ENCODE data around the gene LDAF1.
"Not testable (repeated sequence)": the region's sequence is repeated elsewhere in the genome, so short reads cannot be mapped to it uniquely, and the experiment has no call there.

LDAF1 gene

DNA sequence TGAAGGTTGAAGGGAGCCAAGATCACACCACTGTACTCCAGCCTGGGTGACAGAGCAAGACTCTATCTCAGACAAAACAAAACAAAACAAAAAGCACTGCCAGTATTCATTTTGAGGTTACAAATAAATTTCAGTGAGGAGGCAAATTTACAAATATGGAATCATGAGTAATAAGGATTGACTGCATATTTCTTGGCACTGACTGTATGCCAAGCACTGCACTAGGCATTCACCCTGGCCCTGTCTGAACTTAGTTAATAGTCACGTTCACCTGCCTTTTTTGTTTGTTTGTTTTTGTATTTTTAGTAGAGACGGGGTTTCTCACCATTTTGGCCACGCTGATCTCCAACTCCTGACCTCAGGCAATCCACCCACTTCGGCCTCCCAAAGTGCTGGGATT, 5.1 kb downstream of the LDAF1 start:
- DNase-seq (ENCODE audit: low read depth in 2 of 2), result peak in 1 of 2 donors; percentile 37
- TF ChIP-seq, protein P1, sequence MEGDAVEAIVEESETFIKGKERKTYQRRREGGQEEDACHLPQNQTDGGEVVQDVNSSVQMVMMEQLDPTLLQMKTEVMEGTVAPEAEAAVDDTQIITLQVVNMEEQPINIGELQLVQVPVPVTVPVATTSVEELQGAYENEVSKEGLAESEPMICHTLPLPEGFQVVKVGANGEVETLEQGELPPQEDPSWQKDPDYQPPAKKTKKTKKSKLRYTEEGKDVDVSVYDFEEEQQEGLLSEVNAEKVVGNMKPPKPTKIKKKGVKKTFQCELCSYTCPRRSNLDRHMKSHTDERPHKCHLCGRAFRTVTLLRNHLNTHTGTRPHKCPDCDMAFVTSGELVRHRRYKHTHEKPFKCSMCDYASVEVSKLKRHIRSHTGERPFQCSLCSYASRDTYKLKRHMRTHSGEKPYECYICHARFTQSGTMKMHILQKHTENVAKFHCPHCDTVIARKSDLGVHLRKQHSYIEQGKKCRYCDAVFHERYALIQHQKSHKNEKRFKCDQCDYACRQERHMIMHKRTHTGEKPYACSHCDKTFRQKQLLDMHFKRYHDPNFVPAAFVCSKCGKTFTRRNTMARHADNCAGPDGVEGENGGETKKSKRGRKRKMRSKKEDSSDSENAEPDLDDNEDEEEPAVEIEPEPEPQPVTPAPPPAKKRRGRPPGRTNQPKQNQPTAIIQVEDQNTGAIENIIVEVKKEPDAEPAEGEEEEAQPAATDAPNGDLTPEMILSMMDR (IDR thresholded peaks at IDR 0.05; ENCODE audit: low read depth, low read length), result no peak
- H3K4me3 ChIP-seq (replicated peaks in 1 of 2; ENCODE audit: low read depth in 2 of 2, low read length in 2 of 2), result no peak overlapping the region

DNA sequence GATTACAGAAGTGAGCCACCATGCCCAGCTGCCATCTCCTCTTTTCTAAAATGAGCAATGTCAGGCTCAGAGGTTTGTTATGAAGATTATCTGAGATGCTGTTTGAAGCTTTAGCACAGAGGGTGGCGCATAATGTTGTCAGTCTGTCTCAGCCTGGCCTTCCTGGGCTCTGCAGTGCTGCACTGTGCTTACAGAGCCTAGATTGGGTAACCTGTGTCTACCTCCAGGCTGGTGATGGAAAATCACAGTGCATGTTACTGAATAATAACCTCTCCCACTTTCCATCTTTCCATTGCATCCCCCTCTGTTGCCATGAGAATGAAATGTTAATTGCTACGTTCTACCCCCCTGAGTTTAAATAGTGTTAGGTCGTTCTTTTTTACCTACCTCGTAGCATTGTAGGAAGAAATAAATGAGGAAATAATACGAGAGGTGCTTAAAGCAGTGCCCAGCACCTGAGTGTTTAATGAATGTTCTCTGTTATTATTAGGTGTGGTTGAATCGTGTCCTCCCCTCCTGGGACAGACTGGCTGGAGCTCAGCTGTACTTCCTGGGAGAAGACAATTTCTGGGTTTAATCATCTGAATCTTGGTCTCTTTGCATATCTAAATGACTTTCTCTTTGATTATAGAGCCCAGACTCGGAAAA, 6.2 kb downstream of the LDAF1 start:
- H3K4me3 ChIP-seq (replicated peaks in 1 of 2; ENCODE audit: low read depth in 2 of 2, low read length in 2 of 2), result no peak overlapping the region
- TF ChIP-seq, protein P1 (IDR thresholded peaks at IDR 0.05; ENCODE audit: low read depth, low read length), result no peak
- no peak for DNase-seq (ENCODE audit: low read depth in 2 of 2)

DNA sequence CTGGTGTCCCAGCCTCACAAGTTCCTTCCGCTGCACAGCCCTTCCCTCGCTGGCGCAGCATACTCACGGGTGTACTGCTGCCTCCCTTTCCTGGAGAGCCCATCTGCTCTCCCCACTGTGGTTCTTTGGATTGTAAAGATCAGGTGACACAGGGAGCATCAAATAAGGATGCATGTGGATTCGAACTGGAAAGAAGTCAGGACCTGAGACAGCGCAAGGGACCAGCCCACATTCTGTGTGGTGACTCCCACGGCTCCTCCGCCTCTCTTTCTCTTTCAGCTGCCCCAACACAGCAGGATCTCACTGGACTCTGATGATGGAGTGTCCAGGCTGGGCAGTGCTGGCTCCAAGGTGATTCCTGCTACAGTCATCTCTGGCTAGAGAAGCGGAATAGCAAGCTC, 8.1 kb downstream of the LDAF1 start:
- DNase-seq (ENCODE audit: low read depth in 2 of 2), result no peak
- no peak overlapping the region for H3K4me3 ChIP-seq (replicated peaks in 1 of 2; ENCODE audit: low read depth in 2 of 2, low read length in 2 of 2)
- TF ChIP-seq, protein P1 (IDR thresholded peaks at IDR 0.05; ENCODE audit: low read depth, low read length), result no peak

DNA sequence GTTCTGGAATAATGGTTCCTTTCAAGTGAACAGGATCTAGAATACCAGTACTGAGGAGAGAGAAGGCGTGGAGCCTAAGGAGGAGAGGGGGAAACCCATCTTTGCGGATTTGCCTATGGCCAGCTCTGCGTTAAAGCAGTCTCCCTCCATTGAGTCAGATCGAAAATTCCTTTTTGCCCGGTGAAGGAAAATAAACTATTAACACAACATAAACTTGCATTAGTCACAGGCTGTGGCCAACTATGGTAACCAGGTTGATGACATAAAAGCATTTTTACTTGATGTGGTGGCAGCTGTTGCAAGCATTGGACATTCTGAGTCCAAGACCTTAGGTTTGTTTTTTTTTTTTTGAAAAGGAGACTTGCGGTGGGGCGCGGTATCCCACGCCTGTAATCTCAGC, 8.9 kb downstream of the LDAF1 start:
- H3K4me3 ChIP-seq (replicated peaks in 1 of 2; ENCODE audit: low read depth in 2 of 2, low read length in 2 of 2), result no peak overlapping the region
- peak in 1 of 2 donors; percentile 97 for DNase-seq (ENCODE audit: low read depth in 2 of 2)
- TF ChIP-seq, protein P1 (IDR thresholded peaks at IDR 0.05; ENCODE audit: low read depth, low read length), result no peak

DNA sequence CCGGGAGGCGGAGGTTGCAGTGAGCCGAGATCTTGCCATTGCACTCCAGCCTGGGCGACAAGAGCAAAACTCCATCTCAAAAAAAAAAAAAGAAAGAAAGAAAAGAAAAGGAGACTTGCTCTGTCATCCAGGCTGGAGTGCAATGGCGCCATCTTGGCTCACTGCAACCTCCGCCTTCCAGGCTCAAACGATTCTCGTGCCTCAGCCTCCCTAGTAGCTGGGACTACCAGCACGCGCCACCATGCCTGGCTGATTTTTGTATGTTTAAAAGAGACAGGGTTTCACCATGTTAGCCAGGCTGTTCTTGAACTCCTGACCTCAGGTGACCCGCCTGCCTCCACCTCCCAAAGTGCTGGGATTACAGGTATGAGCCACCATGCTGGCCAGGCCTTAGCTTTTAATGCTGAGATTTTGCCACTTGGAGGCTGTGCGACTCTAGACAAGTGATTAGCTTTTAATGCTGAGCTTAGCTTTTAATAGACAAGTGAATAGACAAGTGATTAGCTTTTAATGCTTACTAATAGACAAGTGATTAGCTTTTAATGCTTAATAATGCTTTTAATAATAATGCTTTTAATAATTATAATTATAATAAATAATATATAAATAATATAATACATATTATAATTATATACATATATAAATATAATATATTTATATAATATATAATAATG, 9.6 kb downstream of the LDAF1 start:
- H3K4me3 ChIP-seq (replicated peaks in 1 of 2; ENCODE audit: low read depth in 2 of 2, low read length in 2 of 2), result no peak overlapping the region
- no peak for DNase-seq (ENCODE audit: low read depth in 2 of 2)
- TF ChIP-seq, protein P1 (IDR thresholded peaks at IDR 0.05; ENCODE audit: low read depth, low read length), result no peak

DNA sequence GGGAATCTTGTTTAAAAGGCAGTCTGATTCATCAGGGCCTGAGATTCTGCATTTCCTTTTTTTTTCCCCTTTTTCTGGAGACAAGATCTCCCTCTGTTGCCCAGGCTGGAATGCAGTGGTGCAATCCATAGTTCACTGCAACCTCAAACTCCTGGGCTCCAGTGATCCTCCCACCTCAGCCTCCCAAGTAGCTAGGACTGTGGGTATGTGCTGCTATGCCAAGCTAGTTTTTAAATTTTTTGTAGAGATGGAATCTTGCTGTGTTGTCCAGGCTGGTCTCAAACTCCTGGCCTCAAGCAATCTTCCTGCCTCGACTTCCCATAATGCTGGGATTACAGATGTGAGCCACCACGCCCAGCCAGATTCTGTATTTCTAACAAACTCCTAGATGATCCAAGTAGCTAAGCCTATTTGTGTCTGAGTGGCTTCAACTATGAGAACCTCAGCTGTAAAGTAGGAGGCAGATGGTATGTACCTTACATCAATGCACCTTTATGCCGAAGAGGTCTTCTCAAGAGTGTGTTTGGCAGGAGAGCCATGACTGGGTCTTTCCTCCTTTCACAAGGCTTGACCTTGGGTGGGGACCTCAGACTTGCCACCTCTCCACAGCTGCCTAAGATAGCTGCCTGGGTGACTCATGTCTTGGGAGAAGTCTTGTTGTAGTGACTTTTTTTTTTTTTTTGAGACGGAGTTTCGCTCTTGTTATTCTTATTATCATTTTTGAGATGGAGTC, 10.9 kb downstream of the LDAF1 start:
- TF ChIP-seq, protein P1 (IDR thresholded peaks at IDR 0.05; ENCODE audit: low read depth, low read length), result no peak
- H3K4me3 ChIP-seq (replicated peaks in 1 of 2; ENCODE audit: low read depth in 2 of 2, low read length in 2 of 2), result no peak overlapping the region
- peak in 1 of 2 donors; percentile 82 for DNase-seq (ENCODE audit: low read depth in 2 of 2)

DNA sequence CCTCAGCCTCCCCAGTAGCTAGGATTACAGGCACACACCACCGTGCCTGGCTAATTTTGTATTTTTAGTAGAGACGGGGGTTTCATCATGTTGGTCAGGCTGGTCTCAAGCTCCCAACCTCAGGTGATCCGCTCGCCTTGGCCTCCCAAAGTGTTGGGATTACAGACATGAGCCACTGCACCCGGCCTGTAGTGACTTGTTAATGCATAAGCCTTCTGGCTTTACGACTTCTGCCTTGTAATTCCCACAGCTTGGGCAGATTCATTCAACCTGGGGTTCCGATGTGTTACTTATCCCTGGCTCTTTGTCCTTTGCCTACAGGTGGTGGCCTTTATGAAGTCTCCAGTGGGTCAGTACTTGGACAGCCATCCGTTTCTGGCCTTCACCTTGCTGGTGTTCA, 11.6 kb downstream of the LDAF1 start:
- H3K4me3 ChIP-seq (replicated peaks in 1 of 2; ENCODE audit: low read depth in 2 of 2, low read length in 2 of 2); DNase-seq (ENCODE audit: low read depth in 2 of 2): not testable (repeated sequence)
